NCI-H345 (cell line): ENCODE results near the gene S1PR5.
"Not testable (repeated sequence)": the region's sequence is repeated elsewhere in the genome, so short reads cannot be mapped to it uniquely, and the experiment has no call there.

ENCODE experiments used
- DNase-seq: peaks from one replicate; lab custom pipeline; 2025; lab: John Stamatoyannopoulos, UW

Gene S1PR5

GRCh38 chr19:10544753-10545251 is 27.6 kb upstream of the S1PR5 start:
- no peak for DNase-seq

- no peak for DNase-seq
Observed at GRCh38 chr19:10544242-10544752, 27.1 kb upstream of the S1PR5 start.

GRCh38 chr19:10543420-10544241 is 26.4 kb upstream of the S1PR5 start, which contains the start of gene ATG4D:
Gene ATG4D, plus strand, starts transcription at chr19:10543904. Its CDS starts 187 bp downstream, at chr19:10544091.
- peak; percentile 88 for DNase-seq

GRCh38 chr19:10543059-10543419 is 25.8 kb upstream of the S1PR5 start:
- no peak for DNase-seq

DNA sequence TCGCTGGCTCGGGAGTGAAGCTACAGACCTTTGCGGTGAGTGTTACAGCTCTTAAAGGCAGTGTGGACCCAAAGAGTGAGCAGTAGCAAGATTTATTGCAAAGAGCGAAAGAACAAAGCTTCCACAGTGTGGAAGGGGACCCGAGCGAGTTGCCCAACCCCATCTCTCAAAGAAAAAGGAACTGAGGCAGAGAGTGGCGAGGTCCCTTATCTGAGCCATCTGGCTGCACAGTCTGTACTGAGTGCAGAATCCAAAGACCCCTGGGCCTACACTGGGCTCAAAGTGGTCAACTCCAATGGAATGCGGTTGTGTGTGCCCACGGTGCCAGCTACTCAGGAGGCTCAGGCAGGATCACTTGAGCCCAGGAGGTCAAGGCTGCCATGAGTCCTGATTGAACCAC is 21.8 kb upstream of the S1PR5 start:
- not testable (repeated sequence) for DNase-seq

GRCh38 chr19:10538204-10538983 is 21.1 kb upstream of the S1PR5 start:
- no peak for DNase-seq

- no peak for DNase-seq
Observed at GRCh38 chr19:10537668-10538067, 20.4 kb upstream of the S1PR5 start.

DNA sequence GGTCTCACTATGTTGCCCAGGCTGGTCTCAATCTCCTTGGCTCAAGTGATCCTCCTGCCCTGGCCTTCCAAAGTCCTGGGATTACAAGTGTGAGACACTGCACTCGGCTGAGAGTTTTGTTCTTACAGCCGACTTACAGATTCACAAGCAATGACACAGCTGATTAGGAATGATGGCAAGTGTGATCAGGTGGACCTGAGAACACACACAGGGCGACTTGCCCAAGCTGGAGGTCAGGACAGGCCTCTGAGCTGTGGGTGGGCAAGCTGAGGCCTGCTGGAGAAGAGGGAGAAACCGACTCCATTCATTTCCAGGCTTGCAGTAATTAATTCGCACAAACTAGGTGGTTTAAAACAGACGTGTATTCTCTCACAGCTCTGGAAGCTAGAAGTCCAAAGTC is 18.4 kb upstream of the S1PR5 start:
- DNase-seq, result no peak

- DNase-seq, result no peak
Observed at GRCh38 chr19:10533646-10534386, 16.6 kb upstream of the S1PR5 start.

GRCh38 chr19:10532457-10532856 is 15.2 kb upstream of the S1PR5 start:
- no peak for DNase-seq

DNA sequence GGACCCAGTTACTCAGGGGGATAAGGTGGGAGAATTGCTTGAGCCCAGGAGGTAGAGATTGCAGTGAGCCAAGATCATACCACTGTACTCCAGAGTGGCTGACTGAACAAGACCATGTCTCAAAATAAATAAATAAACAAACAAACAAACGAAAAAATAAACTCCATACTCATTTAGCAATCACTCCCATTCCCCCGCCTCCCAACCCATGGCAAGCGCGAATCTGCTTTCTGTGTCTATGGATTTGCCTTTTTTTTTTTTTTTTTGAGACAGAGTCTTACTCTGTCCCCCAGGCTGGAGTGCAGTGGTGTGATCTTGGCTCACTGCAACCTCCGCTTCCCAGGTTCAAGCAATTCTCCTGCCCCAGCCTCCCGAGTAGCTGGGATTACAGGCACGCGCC is 9.6 kb upstream of the S1PR5 start:
- DNase-seq, result not testable (repeated sequence)

DNA sequence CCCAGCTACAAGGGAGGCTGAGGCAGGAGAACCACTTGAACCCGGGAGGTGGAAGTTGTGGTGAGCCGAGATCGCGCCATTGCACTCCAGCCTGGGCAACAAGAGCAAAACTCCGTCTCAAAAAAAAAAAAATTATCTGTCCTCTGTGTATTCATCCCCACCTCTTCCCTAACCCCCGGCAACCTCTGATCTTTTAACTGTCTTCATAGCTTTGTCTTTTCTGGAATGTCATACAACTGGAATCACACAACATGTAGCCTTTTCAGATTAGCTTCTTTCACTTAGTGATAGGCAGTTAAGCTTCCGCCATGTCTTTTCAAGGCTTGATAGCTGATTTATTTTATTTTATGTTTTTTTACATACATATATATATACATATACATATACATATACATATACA is 8.4 kb upstream of the S1PR5 start:
- DNase-seq, result no peak

- no peak for DNase-seq
Observed at GRCh38 chr19:10523135-10523636, 5.9 kb upstream of the S1PR5 start.

DNA sequence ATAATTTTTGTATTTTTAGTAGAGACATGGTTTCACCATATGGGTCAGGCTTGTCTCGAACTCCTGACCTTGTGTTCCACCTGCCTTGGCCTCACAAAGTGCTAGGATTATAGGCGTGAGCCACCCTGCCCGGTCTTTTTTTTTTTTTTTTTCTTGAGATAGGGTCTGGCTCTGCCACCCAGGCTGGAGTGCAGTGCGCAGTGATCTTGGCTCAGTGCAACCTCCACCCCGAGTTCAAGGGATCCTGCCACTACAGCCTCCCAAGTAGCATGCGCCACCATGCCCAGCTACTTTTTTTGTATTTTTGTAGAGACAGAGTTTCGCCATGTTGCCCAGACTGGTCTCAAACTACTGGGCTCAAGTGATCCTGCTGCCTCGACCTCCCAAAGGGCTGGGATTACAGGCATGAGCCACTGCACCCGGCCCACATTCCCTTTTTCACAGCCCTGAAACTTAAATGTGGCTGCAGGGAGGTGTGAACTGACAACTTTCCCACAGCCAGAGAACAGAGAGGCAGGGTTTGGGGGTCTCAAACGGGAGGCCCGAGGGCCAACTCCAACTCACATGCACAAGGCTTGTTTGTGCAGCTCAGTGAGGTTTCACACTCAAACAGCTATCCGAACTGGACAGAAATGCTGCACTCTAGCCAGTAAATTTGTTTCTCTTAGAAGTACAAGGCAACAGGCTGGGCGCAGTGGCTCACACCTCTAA is 4.4 kb upstream of the S1PR5 start:
- DNase-seq, result no peak

DNA sequence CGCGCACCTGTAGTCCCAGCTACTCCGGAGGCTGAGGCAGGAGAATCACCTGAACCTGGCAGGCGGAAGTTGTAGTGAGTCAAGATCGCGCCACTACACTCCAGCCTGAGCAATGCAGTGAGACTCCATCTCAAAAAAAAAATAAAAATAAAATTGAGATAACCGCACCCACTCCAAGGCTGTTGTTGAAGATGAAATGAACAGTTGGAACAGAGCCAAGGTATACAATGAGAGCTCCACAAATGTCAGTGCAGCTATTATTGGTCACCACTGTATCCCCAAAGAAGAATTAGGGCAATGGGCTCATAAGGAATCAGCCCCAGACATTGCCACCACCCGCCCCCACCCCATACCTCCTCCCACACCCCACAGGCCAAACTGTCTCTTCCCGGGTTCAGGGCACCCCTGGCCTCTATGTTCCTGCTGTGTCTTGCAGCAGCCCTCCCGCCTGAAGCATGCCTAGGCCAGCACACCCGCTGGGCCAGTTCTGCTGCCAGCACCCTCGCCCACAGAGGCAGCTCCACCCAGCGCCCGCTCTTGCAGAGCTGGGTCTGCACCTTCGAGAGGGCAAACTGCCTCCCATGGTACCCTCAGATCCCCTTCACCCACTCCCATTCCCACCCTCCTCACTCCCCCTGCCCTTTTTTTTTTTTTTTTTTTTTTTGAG is 3.5 kb upstream of the S1PR5 start:
- DNase-seq, result peak; percentile 18

DNA sequence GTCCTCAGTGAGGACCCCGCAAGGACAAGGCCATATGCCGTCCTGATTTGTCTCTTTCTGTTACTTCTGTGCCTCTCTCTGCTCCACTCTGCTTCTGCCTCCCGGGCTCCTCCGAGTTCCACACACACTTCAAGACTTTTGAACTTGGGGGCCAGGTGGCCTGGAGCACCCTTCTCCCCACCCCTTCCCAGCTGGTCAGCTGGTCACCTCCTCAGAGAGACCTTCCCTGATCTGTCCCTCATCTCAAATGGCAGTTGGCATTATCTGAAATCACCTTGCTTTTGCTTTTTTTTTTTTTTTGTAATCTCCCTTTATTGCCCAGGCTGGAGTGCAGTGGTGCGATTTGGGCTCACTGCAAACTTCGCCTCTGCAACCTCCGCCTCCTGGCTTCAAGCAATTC is 2.2 kb upstream of the S1PR5 start:
- DNase-seq, result no peak

DNA sequence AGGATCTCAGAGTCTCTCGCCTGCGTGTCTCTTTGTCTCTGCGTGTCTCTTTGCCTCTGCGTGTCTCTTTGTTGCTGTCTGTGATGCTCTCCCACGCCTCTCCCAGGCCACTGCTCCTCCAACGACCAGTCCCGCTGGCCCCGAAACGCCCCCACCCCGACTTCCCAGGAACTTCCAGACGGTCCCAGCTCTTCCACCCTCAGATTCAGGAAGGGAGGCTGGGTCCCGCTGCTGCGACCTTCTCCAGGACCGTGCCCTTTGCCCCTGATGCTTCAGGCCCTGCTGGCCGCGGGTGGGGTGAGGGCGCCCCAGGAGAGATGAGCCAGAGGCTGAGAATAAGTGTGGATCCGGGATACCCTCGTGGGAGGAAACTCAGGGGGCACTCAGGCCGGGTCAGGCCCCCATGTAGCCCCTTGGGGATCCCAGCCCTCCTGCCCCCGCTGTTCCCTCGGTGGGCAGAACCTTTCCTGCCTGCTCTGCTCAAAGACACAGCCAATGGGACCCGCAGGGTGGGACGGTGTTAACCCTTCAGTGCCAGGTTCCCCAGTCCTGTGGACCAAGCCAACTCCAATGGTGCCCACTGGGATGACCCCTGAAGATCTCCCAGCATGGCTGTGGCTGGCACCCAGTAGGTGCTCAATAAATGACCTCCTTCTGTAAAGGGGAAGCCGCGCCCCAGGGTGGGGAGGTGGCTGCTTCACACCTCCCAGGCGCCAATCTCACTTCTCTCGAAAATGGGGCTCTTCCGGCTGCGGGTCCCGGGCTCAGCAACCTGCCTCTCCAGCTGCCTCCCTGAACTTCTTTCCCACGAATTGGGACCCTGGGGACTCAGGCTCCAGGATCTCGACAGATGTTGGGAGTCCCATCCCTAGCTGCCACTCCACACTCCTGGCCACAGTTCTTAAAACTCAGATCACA is 1.5 kb upstream of the S1PR5 start:
- DNase-seq, result no peak

- DNase-seq, result peak; percentile 66
Observed at GRCh38 chr19:10517760-10518443, 655 bp upstream of the S1PR5 start.

GRCh38 chr19:10516671-10517286 is 468 bp downstream of the S1PR5 start:
- peak; percentile 2 for DNase-seq
